HG03378 (cell line): ENCODE results near the gene GALNT1.

Source experiments
- ATAC-seq: cut with Tn5 transposase; IDR thresholded peaks from one replicate; pipeline ENCODE4 v1.9.1; 2021; ENCODE audit warnings: mild to moderate bottlenecking, moderate library complexity; ENCODE audit not compliant: unreplicated experiment

GALNT1 gene

GRCh38 chr18:35662293-35663062, 80.9 kb downstream of the GALNT1 start:
- ATAC-seq = peak; percentile 80

DNA sequence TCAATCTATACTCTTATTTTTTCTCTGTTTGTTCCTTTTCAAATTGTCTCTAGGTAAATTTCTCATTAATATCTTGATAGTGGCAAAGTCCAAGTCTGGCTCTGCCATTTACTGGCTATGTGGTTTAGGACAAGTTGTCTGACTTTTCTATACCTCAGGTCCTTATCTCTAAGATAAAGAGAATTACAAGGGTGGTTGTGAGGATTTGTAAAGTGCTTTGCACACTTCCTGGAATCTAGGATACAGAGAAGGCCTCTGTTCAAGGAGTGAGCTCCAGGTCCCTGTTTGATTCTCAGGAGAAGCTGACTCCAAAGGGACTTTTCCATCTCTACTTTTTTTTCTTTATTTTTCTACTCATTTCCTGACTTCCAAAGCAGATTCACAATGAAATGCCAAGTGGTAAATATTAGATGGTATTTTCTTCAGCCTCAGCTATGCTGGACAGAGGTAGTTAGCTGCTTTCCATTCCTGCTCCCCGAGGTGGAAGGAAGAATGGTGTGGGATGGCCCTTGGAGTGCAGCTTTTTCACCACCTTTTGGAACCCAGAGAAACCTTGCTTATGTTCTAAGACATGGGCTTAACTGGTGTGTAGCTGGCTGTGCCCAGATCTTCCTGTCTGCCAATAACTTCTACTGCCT, 90.5 kb downstream of the GALNT1 start:
- ATAC-seq = no peak

- no peak for ATAC-seq
Observed at GRCh38 chr18:35672897-35673296, 91.4 kb downstream of the GALNT1 start.

DNA sequence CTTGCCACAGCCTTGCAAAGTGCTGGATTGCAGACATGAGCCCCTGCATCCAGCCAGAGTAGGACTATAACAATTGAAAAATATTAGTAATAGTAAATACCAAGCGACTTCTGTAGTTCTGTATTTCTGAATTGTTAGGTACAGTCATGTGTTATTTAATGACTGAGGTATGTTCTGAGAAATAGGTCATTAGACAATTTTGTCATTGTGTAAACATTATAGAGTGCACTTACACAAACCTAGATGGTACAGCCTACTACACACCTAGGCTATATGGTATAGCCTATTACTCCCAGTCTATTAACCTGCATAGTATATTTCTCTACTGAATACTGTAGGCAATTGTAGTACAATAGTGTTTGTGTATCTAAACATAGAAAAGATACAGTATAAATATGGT, 92.1 kb downstream of the GALNT1 start:
- no peak for ATAC-seq

- ATAC-seq = no peak
Observed at GRCh38 chr18:35680139-35680551, 98.6 kb downstream of the GALNT1 start.

DNA sequence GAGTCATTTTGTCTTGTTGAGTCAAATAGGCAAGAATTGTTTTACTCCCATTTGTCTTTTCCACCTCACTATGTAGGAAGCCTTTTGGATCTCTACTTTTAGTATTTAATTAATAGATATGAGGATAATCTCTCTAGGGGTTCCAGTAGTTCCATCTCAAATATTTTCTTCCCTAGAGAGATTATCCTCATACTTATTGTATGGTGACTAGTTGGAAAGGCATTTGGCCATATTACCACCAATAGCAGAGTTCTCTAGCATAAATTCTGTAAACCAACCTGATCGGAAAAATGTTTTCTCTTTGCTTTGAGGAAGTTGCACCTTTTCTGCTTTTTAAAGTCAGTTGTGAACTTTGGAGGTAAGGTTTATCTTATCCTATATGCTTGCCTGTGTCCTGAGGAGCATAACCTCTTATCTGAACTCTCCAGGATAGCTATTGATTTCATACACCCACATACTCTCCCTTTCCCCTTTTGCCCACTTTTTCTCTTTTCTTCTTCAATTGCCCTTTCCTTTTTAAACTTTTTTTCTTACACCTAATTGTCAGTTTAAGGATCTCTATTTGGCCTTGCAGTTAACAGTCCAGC, 100.8 kb downstream of the GALNT1 start:
- ATAC-seq = no peak

DNA sequence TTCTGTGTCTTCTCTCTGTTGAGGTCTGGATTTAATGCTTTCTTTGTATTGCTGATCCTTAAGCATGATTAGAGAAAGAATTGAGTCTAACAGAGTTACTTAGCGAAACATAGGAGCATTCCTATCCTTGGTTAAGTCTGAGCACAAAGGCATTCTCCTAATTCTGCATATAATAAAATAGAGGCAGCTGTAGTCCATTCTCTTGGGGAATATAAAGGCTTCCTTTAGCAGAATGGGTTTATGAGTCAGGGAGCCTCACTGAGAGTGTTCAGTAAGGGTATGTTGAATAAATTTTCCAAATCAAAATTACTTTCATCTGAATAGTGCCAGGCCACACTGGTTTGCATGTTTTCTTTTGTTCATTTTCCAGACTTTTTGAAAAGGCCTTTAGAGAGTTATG, 101.5 kb downstream of the GALNT1 start:
- no peak for ATAC-seq

GRCh38 chr18:35688757-35689156, 107.2 kb downstream of the GALNT1 start:
- ATAC-seq = peak; percentile 90

GRCh38 chr18:35689728-35690127, 108.2 kb downstream of the GALNT1 start:
- no peak for ATAC-seq

- no peak for ATAC-seq
Observed at GRCh38 chr18:35691625-35692024, 110.1 kb downstream of the GALNT1 start.

DNA sequence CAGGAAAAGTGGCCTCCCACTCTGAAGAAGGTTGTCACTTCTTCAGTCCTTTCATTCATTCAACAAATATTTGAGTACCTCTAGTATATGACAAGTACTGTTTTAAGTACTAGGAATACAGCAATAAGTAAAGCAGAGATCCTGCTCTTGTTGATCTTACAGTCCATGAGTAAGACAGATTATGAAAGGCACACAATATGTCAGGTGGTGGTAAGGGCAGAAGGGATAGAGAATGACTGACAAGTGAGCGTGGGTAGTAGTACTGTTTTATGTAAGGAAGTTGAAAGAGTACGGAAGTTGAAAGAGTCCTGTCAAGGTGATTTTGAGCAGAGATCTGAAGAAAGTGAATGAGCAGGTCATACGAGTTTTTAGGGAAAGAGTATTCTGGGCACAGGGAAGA, 111.3 kb downstream of the GALNT1 start:
- ATAC-seq = no peak

DNA sequence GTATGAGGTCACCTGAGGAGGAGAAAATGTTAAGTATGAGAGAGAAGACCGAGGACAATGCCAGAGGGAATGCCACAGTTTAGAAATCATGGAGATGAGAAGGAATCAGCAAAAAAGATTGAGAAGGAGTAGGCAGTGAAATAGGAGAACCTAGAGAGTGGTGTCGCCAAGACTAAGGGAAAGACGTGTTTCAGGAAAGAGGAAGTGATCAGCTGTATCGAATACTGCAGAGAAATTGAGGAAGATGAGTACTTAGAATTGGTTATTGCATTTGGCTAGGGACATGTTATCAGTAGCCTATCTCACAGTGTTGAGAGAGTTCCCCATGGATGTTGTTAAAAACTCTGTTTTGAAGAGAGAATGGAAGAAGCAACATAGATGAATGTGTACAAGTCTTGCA, 112.3 kb downstream of the GALNT1 start:
- ATAC-seq = no peak

DNA sequence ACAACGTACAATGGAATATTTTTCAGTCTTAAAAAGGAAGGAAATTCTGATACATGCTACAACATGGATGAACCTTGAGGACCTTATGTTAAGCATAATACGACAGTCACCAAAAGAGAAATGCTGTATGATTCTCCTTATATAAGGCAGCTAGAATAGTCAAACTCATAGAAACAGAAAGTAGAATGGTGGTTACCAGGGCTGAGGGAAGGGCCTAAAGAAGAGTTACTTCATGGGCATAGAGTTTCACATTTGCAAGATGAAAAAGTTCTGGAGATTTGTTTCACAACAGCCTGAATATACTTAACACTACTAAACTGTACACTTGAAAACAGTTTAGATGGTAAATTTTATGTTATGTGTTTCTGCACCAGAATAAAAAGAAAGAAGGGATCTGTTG, 113.3 kb downstream of the GALNT1 start:
- peak; percentile 55 for ATAC-seq

DNA sequence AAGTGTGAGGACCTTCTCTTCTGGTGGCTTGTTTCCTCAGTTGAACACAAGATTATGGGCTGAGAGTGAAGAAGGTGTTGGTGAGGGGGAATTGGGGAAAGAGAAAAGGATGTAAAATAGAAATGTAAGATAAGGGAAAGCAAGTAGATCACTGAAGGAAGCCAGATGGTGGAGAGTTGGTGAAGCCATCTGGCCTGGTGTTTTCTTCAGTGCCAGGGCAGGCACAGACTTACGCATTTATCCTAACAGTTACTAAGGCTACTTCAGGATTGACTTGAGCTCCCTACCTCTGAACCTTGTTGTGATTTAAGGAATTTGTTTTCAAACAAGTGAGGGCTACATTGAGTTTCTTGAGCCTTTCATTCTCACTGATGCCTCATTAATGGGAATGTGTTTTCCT, 113.8 kb downstream of the GALNT1 start:
- ATAC-seq = no peak

DNA sequence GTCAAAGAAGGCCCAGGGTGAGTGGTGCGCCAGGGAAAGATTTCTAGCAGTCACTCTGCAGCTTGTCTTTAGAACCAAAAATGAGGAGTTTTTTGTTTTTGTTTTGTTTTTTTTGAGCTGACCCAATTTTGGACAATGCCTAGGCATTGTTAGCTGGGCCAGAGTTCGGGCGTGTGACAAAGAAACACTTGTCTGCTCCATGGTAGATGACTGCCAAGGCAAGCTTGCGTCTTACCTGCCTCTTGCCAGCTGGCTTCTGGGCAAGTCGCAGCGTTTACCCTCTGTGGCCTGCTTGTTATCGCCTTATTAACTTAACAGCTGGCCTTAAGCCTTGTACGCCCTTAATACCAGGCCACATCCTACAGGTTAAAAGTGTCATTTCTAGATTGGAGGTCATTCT, 114.3 kb downstream of the GALNT1 start:
- no peak for ATAC-seq

DNA sequence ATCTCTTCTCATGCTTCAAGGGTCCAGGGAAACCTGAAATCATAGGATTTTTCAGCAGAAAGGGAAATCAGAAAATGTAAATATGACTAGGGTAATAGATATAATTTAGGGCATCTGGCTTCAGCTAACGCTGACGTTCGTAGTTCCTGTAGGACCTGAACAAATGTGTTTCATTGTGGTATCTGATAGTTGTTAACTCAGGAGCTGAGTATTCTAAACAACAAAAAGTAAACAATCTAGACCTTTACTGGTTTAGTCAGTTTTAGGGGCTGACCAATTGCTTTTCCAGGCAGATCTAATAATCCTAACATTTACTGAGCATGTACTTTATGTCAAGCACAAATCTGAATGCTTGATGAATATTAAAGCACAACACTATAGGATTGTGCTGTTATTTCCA, 114.8 kb downstream of the GALNT1 start:
- ATAC-seq = no peak

DNA sequence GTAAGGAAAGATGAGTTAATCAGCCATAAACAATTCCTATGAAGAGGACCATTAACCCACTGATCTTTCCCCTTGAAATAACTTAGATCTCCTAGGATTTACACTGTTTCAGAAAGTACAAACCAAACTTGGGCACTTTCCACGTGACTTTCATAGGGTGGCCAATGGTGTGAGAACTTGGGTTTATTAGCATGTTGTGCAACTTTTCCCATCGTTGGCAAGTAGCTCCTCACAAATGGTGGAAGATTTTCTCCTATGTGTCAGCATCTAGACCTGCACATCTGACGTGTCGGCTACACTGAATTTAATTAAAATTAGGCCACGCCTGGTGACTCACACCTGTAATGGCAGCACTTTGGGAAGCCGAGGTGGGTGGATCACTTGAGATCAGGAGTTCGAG, 116.3 kb downstream of the GALNT1 start:
- no peak for ATAC-seq

- ATAC-seq = no peak
Observed at GRCh38 chr18:35703043-35703688, 121.6 kb downstream of the GALNT1 start.

GRCh38 chr18:35705988-35706387, 124.4 kb downstream of the GALNT1 start:
- ATAC-seq = no peak

DNA sequence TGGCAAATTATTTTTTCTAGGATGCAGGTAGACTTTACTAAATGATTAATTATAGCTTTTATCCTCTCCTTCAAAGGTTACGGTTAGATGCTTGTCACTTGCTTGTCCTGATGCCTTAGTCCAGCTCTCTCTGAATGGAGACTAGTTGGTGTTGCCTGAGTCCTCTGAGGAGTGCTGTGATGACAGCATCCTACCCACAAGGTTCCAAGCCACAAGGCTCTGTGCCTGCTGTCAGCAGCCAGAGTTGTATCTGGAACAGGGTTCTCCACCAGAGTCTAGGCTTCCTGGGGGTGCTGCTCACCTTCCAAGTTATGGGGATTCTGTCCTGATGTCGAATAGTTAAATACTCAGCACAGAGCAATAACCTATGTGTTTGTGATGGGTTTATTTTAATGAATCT, 125.7 kb downstream of the GALNT1 start:
- no peak for ATAC-seq

- no peak for ATAC-seq
Observed at GRCh38 chr18:35707674-35708073, 126.1 kb downstream of the GALNT1 start.

GRCh38 chr18:35710581-35710980, 129.0 kb downstream of the GALNT1 start:
- ATAC-seq = no peak
